ENCODE data around the gene TLCD1. TPM values are rescaled to one million over a fixed set of nuclear protein-coding genes. Genes with fewer than 3 reads are reported as not detected.

TLCD1 gene
- total RNA-seq, result 1 to 10 TPM; 3.0 to 5.1 TPM
- 1 to 10 TPM; 7.6 to 9.9 TPM for polyA plus RNA-seq (ENCODE audit: insufficient read length in 2 of 2)
- long read RNA-seq, donor 1, partial matches to known transcripts, result 0 of 2 reads
- long read RNA-seq, donor 1, other reads (novel, unspliced or antisense), result 0 of 2 reads
- long read RNA-seq, donor 2, partial matches to known transcripts, result 0 of 3 reads
- long read RNA-seq, donor 2, other reads (novel, unspliced or antisense), result 0 of 3 reads
- long read RNA-seq, donor 3, partial matches to known transcripts, result 0 of 3 reads
- long read RNA-seq, donor 3, other reads (novel, unspliced or antisense), result 0 of 3 reads
- long read RNA-seq, donor 4, partial matches to known transcripts, result 0 of 3 reads
- long read RNA-seq, donor 4, other reads (novel, unspliced or antisense), result 0 of 3 reads

GRCh38 chr17:28726226-28726626 lies at the start of gene TLCD1:
Gene TLCD1 (minus strand): TSS chr17:28726233. CDS start chr17:28726097, 136 bp downstream.
- Histone ChIP-seq H3K4me1 (ENCODE audit: control insufficient read depth, insufficient read depth, low read length) (peaks cover 62% of the 10 kb centered on the region), H3K9me3 (ENCODE audit: control insufficient read depth, insufficient read depth, low read length) (no peaks in the 10 kb centered on the region), H3K27me3 (ENCODE audit: control insufficient read depth, insufficient read depth, low read length) (no peaks in the 10 kb centered on the region), H3K36me3 (ENCODE audit: control insufficient read depth, insufficient read depth, low read length) (peaks cover 39% of the 10 kb centered on the region), H3K27ac (ENCODE audit: low read depth, low read length) (peak within 1 kb of the TSS; percentile 98), H3K4me3 (ENCODE audit: low read depth, low read length) (peak within 1 kb of the TSS; percentile 64)
- WGBS (ENCODE audit: insufficient coverage), result under 1% methylated on average over 49 of the region's 49 CpGs
- DNase-seq (ENCODE audit: low read depth in 4 of 6, low spot score in 6 of 6), result peak in 2 of 6 donors; percentile 58 to 76

- Histone ChIP-seq H3K27me3 (ENCODE audit: control insufficient read depth, insufficient read depth, low read length) (no peaks in the 10 kb centered on the region), H3K4me3 (ENCODE audit: low read depth, low read length) (no peak overlapping the region), H3K9me3 (ENCODE audit: control insufficient read depth, insufficient read depth, low read length) (no peaks in the 10 kb centered on the region), H3K36me3 (ENCODE audit: control insufficient read depth, insufficient read depth, low read length) (peaks cover 2% of the 10 kb centered on the region), H3K4me1 (ENCODE audit: control insufficient read depth, insufficient read depth, low read length) (no peaks in the 10 kb centered on the region), H3K27ac (ENCODE audit: low read depth, low read length) (no peak overlapping the region)
- 31% methylated on average over 3 of the region's 3 CpGs for WGBS (ENCODE audit: insufficient coverage)
- DNase-seq (ENCODE audit: low read depth in 4 of 6, low spot score in 6 of 6), result peak in 1 of 6 donors; percentile 37
Observed at GRCh38 chr17:28774206-28774605, 48.2 kb upstream of the TLCD1 start.

GRCh38 chr17:28773736-28774135 lies 47.7 kb upstream of the TLCD1 start:
- H3K27ac ChIP-seq (ENCODE audit: low read depth, low read length), result no peak overlapping the region
- 100% methylated on average over 2 of the region's 6 CpGs for WGBS (ENCODE audit: insufficient coverage)

GRCh38 chr17:28765038-28765437 lies 39.0 kb upstream of the TLCD1 start:
- Histone ChIP-seq H3K9me3 (ENCODE audit: control insufficient read depth, insufficient read depth, low read length) (no peaks in the 10 kb centered on the region), H3K27me3 (ENCODE audit: control insufficient read depth, insufficient read depth, low read length) (no peaks in the 10 kb centered on the region), H3K4me1 (ENCODE audit: control insufficient read depth, insufficient read depth, low read length) (peaks cover 29% of the 10 kb centered on the region), H3K36me3 (ENCODE audit: control insufficient read depth, insufficient read depth, low read length) (peaks cover 10% of the 10 kb centered on the region), H3K27ac (ENCODE audit: low read depth, low read length) (no peak overlapping the region), H3K4me3 (ENCODE audit: low read depth, low read length) (no peak overlapping the region)
- no peak for DNase-seq (ENCODE audit: low read depth in 4 of 6, low spot score in 6 of 6)
- WGBS (ENCODE audit: insufficient coverage), result 38% methylated on average over 4 of the region's 4 CpGs

More at GRCh38 chr17:28773736-28774135, 47.7 kb upstream of the TLCD1 start:
- Histone ChIP-seq H3K4me1 (ENCODE audit: control insufficient read depth, insufficient read depth, low read length) (no peaks in the 10 kb centered on the region), H3K4me3 (ENCODE audit: low read depth, low read length) (no peak overlapping the region), H3K9me3 (ENCODE audit: control insufficient read depth, insufficient read depth, low read length) (no peaks in the 10 kb centered on the region), H3K36me3 (ENCODE audit: control insufficient read depth, insufficient read depth, low read length) (peaks cover 2% of the 10 kb centered on the region), H3K27me3 (ENCODE audit: control insufficient read depth, insufficient read depth, low read length) (no peaks in the 10 kb centered on the region)
- no peak for DNase-seq (ENCODE audit: low read depth in 4 of 6, low spot score in 6 of 6)

- peaks cover 40% of the 10 kb centered on the region for H3K4me1 ChIP-seq (ENCODE audit: control insufficient read depth, insufficient read depth, low read length)
- peaks cover 19% of the 10 kb centered on the region for H3K36me3 ChIP-seq (ENCODE audit: control insufficient read depth, insufficient read depth, low read length)
- no peak overlapping the region for H3K4me3 ChIP-seq (ENCODE audit: low read depth, low read length)
Observed at GRCh38 chr17:28763804-28764266, 37.8 kb upstream of the TLCD1 start.

GRCh38 chr17:28763137-28763799 lies 37.2 kb upstream of the TLCD1 start:
- no peaks in the 10 kb centered on the region for H3K9me3 ChIP-seq (ENCODE audit: control insufficient read depth, insufficient read depth, low read length)
- DNase-seq (ENCODE audit: low read depth in 4 of 6, low spot score in 6 of 6), result no peak
- no peak overlapping the region for H3K27ac ChIP-seq (ENCODE audit: low read depth, low read length)
- H3K36me3 ChIP-seq (ENCODE audit: control insufficient read depth, insufficient read depth, low read length), result peaks cover 24% of the 10 kb centered on the region
- no peak overlapping the region for H3K4me3 ChIP-seq (ENCODE audit: low read depth, low read length)
- H3K27me3 ChIP-seq (ENCODE audit: control insufficient read depth, insufficient read depth, low read length), result no peaks in the 10 kb centered on the region
- WGBS (ENCODE audit: insufficient coverage), result no CpG with 5 or more reads among the region's 1 CpG
- peaks cover 41% of the 10 kb centered on the region for H3K4me1 ChIP-seq (ENCODE audit: control insufficient read depth, insufficient read depth, low read length)

More at GRCh38 chr17:28763804-28764266, 37.8 kb upstream of the TLCD1 start:
- peak in 3 of 6 donors; percentile 66 to 91 (median 91) for DNase-seq (ENCODE audit: low read depth in 4 of 6, low spot score in 6 of 6)
- WGBS (ENCODE audit: insufficient coverage), result no CpG with 5 or more reads among the region's 5 CpGs
- Histone ChIP-seq H3K9me3 (ENCODE audit: control insufficient read depth, insufficient read depth, low read length) (no peaks in the 10 kb centered on the region), H3K27me3 (ENCODE audit: control insufficient read depth, insufficient read depth, low read length) (no peaks in the 10 kb centered on the region), H3K27ac (ENCODE audit: low read depth, low read length) (no peak overlapping the region)

GRCh38 chr17:28760601-28761562 lies 34.8 kb upstream of the TLCD1 start:
- WGBS (ENCODE audit: insufficient coverage), result 10% methylated on average over 5 of the region's 9 CpGs
- Histone ChIP-seq H3K27me3 (ENCODE audit: control insufficient read depth, insufficient read depth, low read length) (no peaks in the 10 kb centered on the region), H3K27ac (ENCODE audit: low read depth, low read length) (peak overlapping the region; percentile 12), H3K4me3 (ENCODE audit: low read depth, low read length) (no peak overlapping the region), H3K36me3 (ENCODE audit: control insufficient read depth, insufficient read depth, low read length) (peaks cover 34% of the 10 kb centered on the region), H3K4me1 (ENCODE audit: control insufficient read depth, insufficient read depth, low read length) (peaks cover 36% of the 10 kb centered on the region), H3K9me3 (ENCODE audit: control insufficient read depth, insufficient read depth, low read length) (no peaks in the 10 kb centered on the region)
- peak in 3 of 6 donors; percentile 57 to 88 (median 82) for DNase-seq (ENCODE audit: low read depth in 4 of 6, low spot score in 6 of 6)

GRCh38 chr17:28759256-28759865 lies 33.3 kb upstream of the TLCD1 start:
- DNase-seq (ENCODE audit: low read depth in 4 of 6, low spot score in 6 of 6), result peak in 1 of 6 donors; percentile 83
- peaks cover 39% of the 10 kb centered on the region for H3K36me3 ChIP-seq (ENCODE audit: control insufficient read depth, insufficient read depth, low read length)
- peaks cover 36% of the 10 kb centered on the region for H3K4me1 ChIP-seq (ENCODE audit: control insufficient read depth, insufficient read depth, low read length)
- H3K9me3 ChIP-seq (ENCODE audit: control insufficient read depth, insufficient read depth, low read length), result no peaks in the 10 kb centered on the region
- WGBS (ENCODE audit: insufficient coverage), result 68% methylated on average over 18 of the region's 18 CpGs
- no peaks in the 10 kb centered on the region for H3K27me3 ChIP-seq (ENCODE audit: control insufficient read depth, insufficient read depth, low read length)
- H3K4me3 ChIP-seq (ENCODE audit: low read depth, low read length), result no peak overlapping the region
- H3K27ac ChIP-seq (ENCODE audit: low read depth, low read length), result peak overlapping the region; percentile 16

Measured in spinal cord (tissue), 10 donors.